ENCODE data around the gene TRIML2. TPM values are rescaled to one million over a fixed set of nuclear protein-coding genes. Genes with fewer than 3 reads are reported as not detected.
"Not testable (repeated sequence)": the region's sequence is repeated elsewhere in the genome, so short reads cannot be mapped to it uniquely, and the experiment has no call there.

TRIML2 gene
- total RNA-seq, 1 donor from 2014 or later: not detected

- Mint-ChIP-seq H3K4me1 (no peaks in the 10 kb centered on the region), H3K27ac (no peak overlapping the region), H3K4me3 (no peak overlapping the region), H3K36me3 (ENCODE audit: low read depth) (no peaks in the 10 kb centered on the region), H3K9me3 (no peaks in the 10 kb centered on the region), H3K27me3 (no peaks in the 10 kb centered on the region)
- DNase-seq: no peak
- intact Hi-C loops (cut with micrococcal nuclease): no loop called here
Observed at GRCh38 chr4:188053302-188053701, 56.1 kb downstream of the TRIML2 start.

DNA sequence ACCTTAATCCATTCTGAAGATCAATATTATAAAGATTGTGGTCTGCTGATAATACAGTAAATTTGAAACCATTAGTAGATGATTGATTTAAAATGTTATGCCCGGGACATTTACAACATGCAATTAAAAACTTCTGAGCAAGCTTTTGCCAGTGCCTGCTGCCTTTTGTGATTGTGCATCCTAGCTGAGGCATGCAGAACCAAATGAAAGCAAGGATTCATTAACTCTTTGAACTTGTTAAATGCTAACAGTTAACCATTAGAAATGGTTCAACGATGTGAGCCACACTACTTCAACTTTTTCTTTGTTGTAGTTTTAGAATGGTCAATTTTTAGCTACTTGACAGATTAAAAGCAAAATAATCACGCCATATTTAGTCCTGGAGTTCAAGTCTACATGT, 62.7 kb downstream of the TRIML2 start:
- H3K9me3 Mint-ChIP-seq: no peaks in the 10 kb centered on the region
- no peaks in the 10 kb centered on the region for H3K27me3 Mint-ChIP-seq
- H3K27ac Mint-ChIP-seq: no peak overlapping the region
- no peak for DNase-seq
- H3K36me3 Mint-ChIP-seq (ENCODE audit: low read depth): no peaks in the 10 kb centered on the region
- no peaks in the 10 kb centered on the region for H3K4me1 Mint-ChIP-seq
- intact Hi-C loops (cut with micrococcal nuclease): no loop called here
- no peak overlapping the region for H3K4me3 Mint-ChIP-seq

DNA sequence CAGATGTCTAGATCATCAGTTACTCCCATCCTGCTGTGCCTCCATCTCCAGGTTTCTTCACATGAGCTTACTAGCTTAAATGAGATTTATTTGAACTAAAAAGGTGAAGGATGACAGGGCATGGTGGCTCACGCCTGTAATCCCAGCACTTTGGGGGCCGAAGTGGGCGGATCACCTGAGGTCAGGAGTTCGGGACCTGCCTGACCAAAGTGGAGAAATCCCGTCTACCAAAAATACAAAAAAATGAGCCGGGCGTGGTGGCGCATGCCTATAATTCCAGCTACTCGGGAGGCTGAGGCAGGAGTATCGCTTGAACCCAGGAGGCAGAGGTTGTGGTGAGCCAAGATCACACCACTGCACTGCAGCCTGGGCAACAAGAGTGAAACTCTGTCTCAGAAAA, 63.9 kb downstream of the TRIML2 start:
- H3K36me3 Mint-ChIP-seq (ENCODE audit: low read depth); DNase-seq; H3K4me3 Mint-ChIP-seq; H3K27me3 Mint-ChIP-seq; H3K4me1 Mint-ChIP-seq; H3K27ac Mint-ChIP-seq; intact Hi-C loops (cut with micrococcal nuclease); H3K9me3 Mint-ChIP-seq: not testable (repeated sequence)

DNA sequence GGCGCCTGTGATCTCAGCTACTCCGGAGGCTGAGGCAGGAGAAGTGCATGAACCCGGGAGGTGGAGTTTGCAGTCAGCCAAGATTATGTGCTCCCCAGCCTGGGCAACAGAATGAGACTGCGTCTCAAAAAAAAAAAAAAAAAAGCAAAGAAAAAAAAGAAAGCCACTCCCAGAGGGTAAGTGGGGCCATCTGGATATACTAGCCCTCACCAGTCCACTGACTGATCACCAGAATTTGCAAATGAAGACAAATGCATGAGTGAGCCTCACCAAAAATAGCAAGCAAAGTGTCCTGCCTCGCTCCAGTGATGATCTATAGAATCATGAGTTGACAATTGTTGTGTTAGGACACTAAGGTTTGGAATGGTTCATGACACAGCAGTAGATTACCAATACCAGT, 66.2 kb downstream of the TRIML2 start:
- intact Hi-C loops (cut with micrococcal nuclease): no loop called here
- no peak for DNase-seq
- Mint-ChIP-seq H3K9me3 (peaks cover 6% of the 10 kb centered on the region), H3K27me3 (no peaks in the 10 kb centered on the region), H3K4me3 (no peak overlapping the region), H3K36me3 (ENCODE audit: low read depth) (no peaks in the 10 kb centered on the region), H3K27ac (no peak overlapping the region), H3K4me1 (no peaks in the 10 kb centered on the region)

- H3K4me1 Mint-ChIP-seq: no peaks in the 10 kb centered on the region
- H3K9me3 Mint-ChIP-seq: peaks cover 6% of the 10 kb centered on the region
- H3K27me3 Mint-ChIP-seq: no peaks in the 10 kb centered on the region
- no peak for DNase-seq
- H3K4me3 Mint-ChIP-seq: no peak overlapping the region
- no peak overlapping the region for H3K27ac Mint-ChIP-seq
- no peaks in the 10 kb centered on the region for H3K36me3 Mint-ChIP-seq (ENCODE audit: low read depth)
- intact Hi-C loops (cut with micrococcal nuclease): no loop called here
Observed at GRCh38 chr4:188042191-188042590, 67.2 kb downstream of the TRIML2 start.

- no peak overlapping the region for H3K27ac Mint-ChIP-seq
- H3K27me3 Mint-ChIP-seq: no peaks in the 10 kb centered on the region
- H3K4me1 Mint-ChIP-seq: no peaks in the 10 kb centered on the region
- intact Hi-C loops (cut with micrococcal nuclease): no loop called here
- no peak for DNase-seq
- H3K4me3 Mint-ChIP-seq: no peak overlapping the region
- H3K36me3 Mint-ChIP-seq (ENCODE audit: low read depth): no peaks in the 10 kb centered on the region
- H3K9me3 Mint-ChIP-seq: peaks cover 6% of the 10 kb centered on the region
Observed at GRCh38 chr4:188041721-188042120, 67.7 kb downstream of the TRIML2 start.

Other genes starting within 250 kb of the TRIML2 start
- gene ZFP42, start 113.8 kb downstream of the TRIML2 start, total RNA-seq: 0.12 TPM in 1 of 2 replicates, not detected in the other
- gene TRIML1, start 29.8 kb upstream of the TRIML2 start, total RNA-seq: not detected in 2 replicates

Data from activated CD4-positive, alpha-beta T cell treated with anti-CD3 and anti-CD28 coated beads, Interleukin-2, amount 10 ng/mL, durations not matched to agents 24 days and 14 days (primary cell).